ENCODE data around the gene TSPAN4. TPM values are rescaled to one million over a fixed set of nuclear protein-coding genes. Genes with fewer than 3 reads are reported as not detected.

Gene TSPAN4
- total RNA-seq, 1 donor from 2014 or later, result 40.2 TPM

DNA sequence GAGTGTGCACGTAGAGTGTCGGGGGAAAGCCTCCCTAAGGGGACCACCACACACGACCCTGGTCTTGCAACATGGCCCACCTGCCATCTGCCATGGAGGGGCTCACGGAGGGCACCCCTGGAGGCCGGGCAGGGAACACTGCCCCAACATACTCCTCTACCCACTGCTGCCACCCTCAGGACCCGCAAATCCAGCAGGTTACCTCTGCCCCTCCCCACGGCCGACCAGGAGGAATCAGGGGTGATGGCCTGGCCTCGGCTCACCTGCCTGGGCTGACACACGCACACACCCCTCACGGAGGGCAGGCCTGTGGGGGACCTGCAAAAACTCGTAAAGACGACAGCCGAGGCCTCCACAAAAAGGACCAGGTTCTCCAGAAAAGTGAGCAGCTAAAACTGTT lies 37.8 kb downstream of the TSPAN4 start:
- DNase-seq (ENCODE audit: low read depth, low spot score), result no peak
- no peaks in the 10 kb centered on the region for H3K4me1 Mint-ChIP-seq
- no peaks in the 10 kb centered on the region for H3K27me3 Mint-ChIP-seq (ENCODE audit: low read depth)
- H3K36me3 Mint-ChIP-seq (ENCODE audit: low read depth), result peaks cover 9% of the 10 kb centered on the region
- TF ChIP-seq, protein P1, sequence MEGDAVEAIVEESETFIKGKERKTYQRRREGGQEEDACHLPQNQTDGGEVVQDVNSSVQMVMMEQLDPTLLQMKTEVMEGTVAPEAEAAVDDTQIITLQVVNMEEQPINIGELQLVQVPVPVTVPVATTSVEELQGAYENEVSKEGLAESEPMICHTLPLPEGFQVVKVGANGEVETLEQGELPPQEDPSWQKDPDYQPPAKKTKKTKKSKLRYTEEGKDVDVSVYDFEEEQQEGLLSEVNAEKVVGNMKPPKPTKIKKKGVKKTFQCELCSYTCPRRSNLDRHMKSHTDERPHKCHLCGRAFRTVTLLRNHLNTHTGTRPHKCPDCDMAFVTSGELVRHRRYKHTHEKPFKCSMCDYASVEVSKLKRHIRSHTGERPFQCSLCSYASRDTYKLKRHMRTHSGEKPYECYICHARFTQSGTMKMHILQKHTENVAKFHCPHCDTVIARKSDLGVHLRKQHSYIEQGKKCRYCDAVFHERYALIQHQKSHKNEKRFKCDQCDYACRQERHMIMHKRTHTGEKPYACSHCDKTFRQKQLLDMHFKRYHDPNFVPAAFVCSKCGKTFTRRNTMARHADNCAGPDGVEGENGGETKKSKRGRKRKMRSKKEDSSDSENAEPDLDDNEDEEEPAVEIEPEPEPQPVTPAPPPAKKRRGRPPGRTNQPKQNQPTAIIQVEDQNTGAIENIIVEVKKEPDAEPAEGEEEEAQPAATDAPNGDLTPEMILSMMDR (conservative IDR thresholded peaks at IDR 0.05), result no peak
- no peak overlapping the region for H3K27ac Mint-ChIP-seq (ENCODE audit: unreplicated experiment)
- no peaks in the 10 kb centered on the region for H3K9me3 Mint-ChIP-seq
- no peak overlapping the region for H3K4me3 Mint-ChIP-seq

DNA sequence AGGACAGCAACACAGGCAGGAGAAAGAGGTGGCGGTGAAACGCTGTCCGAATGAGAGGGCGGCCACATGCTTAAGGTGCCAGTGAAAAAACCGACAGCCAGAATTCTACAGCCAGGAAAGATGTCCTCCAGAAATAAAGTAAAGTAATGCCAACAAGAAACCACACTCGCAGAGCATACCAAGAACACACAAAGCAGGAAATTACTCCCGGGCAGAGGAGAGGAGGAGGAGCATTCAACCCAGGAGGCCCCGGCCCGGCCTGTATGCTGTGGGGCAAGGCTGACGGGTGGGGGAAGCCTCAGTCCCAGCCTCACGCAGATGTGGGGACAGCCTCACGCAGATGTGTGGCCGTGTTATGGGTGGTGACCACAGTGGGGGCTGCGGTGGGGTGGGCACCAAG lies 39.9 kb downstream of the TSPAN4 start:
- H3K9me3 Mint-ChIP-seq, result no peaks in the 10 kb centered on the region
- no peaks in the 10 kb centered on the region for H3K27me3 Mint-ChIP-seq (ENCODE audit: low read depth)
- TF ChIP-seq, protein P1 (conservative IDR thresholded peaks at IDR 0.05), result no peak
- no peak for DNase-seq (ENCODE audit: low read depth, low spot score)
- peaks cover 17% of the 10 kb centered on the region for H3K36me3 Mint-ChIP-seq (ENCODE audit: low read depth)
- H3K27ac Mint-ChIP-seq (ENCODE audit: unreplicated experiment), result no peak overlapping the region
- no peak overlapping the region for H3K4me3 Mint-ChIP-seq
- no peaks in the 10 kb centered on the region for H3K4me1 Mint-ChIP-seq

DNA sequence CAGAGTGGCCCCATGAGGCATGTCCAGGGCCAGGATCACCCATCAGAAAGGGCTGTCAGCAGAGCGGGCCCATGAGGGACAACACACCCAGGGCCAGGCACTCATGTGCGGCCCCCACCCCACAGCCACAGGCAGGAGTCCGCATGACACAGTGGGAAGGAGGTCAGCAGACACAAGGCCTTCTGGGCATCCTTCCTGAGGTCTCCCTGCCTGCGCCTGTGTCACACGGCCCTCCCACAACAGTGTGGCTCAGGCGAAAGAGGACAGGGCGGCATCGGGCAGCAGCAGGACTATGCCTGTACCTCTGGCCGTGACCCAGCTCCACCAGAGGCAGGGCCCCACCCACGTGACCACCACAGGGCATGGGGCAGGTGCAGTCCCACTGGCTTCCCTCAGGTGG lies 40.9 kb downstream of the TSPAN4 start:
- Mint-ChIP-seq H3K27me3 (ENCODE audit: low read depth) (no peaks in the 10 kb centered on the region), H3K27ac (ENCODE audit: unreplicated experiment) (no peak overlapping the region), H3K4me1 (no peaks in the 10 kb centered on the region), H3K9me3 (no peaks in the 10 kb centered on the region), H3K36me3 (ENCODE audit: low read depth) (peaks cover 17% of the 10 kb centered on the region), H3K4me3 (no peak overlapping the region)
- TF ChIP-seq, protein P1 (conservative IDR thresholded peaks at IDR 0.05), result no peak
- no peak for DNase-seq (ENCODE audit: low read depth, low spot score)

DNA sequence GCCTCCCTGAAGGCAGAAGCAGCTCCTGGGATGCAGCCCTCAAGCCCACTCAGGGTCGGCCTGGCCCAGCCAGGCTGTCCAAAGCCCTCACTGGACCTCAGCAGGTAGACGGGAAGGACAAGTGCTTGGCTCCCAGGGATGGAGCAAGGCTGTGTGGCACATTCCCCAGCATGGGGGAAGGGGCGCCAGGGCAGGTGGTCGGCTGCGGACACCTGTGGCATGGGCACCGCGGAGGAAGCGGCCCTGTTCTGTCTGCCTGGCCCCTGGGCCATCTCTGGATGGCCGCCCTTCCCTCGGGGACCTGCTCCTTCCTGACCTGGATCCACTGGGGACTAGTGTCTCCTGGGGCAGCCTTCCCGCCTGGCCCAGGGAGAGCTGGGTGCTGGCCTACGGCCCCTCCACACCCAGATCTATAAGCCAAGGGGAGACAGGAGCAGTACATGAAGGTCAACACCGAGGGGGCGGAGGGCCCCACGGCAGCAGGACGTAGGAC lies 42.0 kb downstream of the TSPAN4 start:
- no peaks in the 10 kb centered on the region for H3K9me3 Mint-ChIP-seq
- DNase-seq (ENCODE audit: low read depth, low spot score), result no peak
- no peak overlapping the region for H3K27ac Mint-ChIP-seq (ENCODE audit: unreplicated experiment)
- no peak overlapping the region for H3K4me3 Mint-ChIP-seq
- peaks cover 17% of the 10 kb centered on the region for H3K36me3 Mint-ChIP-seq (ENCODE audit: low read depth)
- TF ChIP-seq, protein P1 (conservative IDR thresholded peaks at IDR 0.05), result no peak
- H3K4me1 Mint-ChIP-seq, result no peaks in the 10 kb centered on the region
- no peaks in the 10 kb centered on the region for H3K27me3 Mint-ChIP-seq (ENCODE audit: low read depth)

DNA sequence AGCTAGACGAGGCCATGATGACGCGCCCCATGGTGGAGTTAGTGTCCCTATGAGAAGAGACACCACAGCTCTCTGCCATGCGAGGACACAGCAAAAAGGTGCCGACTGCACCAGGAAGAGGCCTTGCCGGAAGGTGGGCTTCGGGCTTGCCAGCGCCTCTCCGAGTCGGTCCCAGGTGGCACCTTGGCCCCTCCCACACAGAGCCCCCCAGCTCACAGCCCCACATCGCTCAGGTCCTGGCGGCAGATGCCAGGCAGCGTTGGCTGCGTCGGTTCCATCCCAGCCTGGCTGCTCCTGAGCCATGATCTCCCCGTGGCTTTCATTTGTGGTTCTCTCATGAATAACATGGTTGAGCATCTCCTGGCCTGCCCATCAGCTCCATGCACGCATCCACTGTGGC lies 43.9 kb downstream of the TSPAN4 start:
- no peak for DNase-seq (ENCODE audit: low read depth, low spot score)
- H3K36me3 Mint-ChIP-seq (ENCODE audit: low read depth), result peaks cover 13% of the 10 kb centered on the region
- H3K27me3 Mint-ChIP-seq (ENCODE audit: low read depth), result no peaks in the 10 kb centered on the region
- TF ChIP-seq, protein P1 (conservative IDR thresholded peaks at IDR 0.05), result no peak
- H3K9me3 Mint-ChIP-seq, result no peaks in the 10 kb centered on the region
- no peak overlapping the region for H3K27ac Mint-ChIP-seq (ENCODE audit: unreplicated experiment)
- H3K4me3 Mint-ChIP-seq, result no peak overlapping the region
- no peaks in the 10 kb centered on the region for H3K4me1 Mint-ChIP-seq

DNA sequence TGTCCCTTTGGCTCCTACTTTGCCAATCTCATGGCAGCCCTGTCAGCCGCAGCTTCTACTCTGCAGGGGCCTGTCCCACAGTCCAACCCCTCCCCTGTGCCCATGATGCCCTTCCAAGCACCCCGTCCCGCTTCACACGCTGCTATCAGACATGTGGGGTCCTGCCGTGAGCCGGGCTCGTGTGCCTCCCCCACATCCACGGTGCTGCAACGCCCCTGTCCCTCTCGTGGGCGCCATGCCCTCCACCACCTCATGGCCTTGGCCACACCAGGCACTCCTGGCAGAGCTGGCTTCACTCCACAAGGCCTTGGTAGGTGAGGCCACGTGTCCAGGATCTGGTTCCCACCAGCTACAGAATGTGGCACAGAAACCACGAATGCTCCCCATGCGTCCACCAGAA lies 44.9 kb downstream of the TSPAN4 start:
- peaks cover 10% of the 10 kb centered on the region for H3K36me3 Mint-ChIP-seq (ENCODE audit: low read depth)

More for the DNA sequence above, 44.9 kb downstream of the TSPAN4 start:
- Mint-ChIP-seq H3K27me3 (ENCODE audit: low read depth) (no peaks in the 10 kb centered on the region), H3K27ac (ENCODE audit: unreplicated experiment) (no peak overlapping the region), H3K9me3 (no peaks in the 10 kb centered on the region), H3K4me1 (no peaks in the 10 kb centered on the region), H3K4me3 (no peak overlapping the region)
- no peak for DNase-seq (ENCODE audit: low read depth, low spot score)
- TF ChIP-seq, protein P1 (conservative IDR thresholded peaks at IDR 0.05), result no peak
